Activated CD4-positive, alpha-beta T cell treated with anti-CD3 and anti-CD28 coated beads, Interleukin-2, amount 50 U/mL, for 1 hour (primary cell): ENCODE data around the gene MTHFD1.
A peak's percentile ranks its signal among the peaks of the same experiment; 100 is the strongest.
"Not testable (repeated sequence)": the region's sequence is repeated elsewhere in the genome, so short reads cannot be mapped to it uniquely, and the experiment has no call there.

Source experiments
- DNase-seq: peaks from one replicate; pipeline ENCODE4 v3.0.0-alpha.2; 2020

Gene MTHFD1

DNA sequence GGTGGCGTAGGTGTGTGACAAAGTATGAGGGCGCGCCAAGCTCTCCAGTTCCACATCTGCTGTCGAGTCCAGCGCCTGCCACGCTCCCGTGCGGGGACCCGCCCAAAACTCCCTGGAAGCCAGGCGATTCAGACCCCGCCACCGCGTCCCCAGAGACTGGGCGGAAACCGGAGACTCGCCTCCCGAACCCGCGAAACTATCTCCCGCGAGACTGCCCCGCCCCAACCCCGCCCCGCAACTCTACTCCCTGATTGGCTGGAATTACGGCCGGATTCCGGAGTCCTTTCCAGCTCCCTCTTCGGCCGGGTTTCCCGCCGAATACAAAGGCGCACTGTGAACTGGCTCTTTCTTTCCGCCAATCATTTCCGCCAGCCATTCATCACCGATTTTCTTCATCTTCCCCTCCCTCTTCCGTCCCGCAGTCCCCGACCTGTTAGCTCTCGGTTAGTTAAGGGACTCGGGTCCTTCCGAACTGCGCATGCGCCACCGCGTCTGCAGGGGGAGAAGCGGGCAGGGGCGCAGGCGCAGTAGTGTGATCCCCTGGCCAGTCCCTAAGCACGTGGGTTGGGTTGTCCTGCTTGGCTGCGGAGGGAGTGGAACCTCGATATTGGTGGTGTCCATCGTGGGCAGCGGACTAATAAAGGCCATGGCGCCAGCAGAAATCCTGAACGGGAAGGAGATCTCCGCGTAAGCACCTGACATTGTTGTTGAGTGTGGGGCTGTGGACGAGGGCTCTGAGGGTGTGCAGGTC is at the start of gene MTHFD1:
MTHFD1 (plus strand) TSS at position 572 of the 751 bp plus-strand sequence; CDS start at position 647, 75 bp downstream.
- DNase-seq = peak; percentile 96

GRCh38 chr14:64338616-64339316 is 49.4 kb upstream of the MTHFD1 start:
- peak; percentile 77 for DNase-seq

GRCh38 chr14:64340560-64341196 is 47.5 kb upstream of the MTHFD1 start:
- no peak for DNase-seq

GRCh38 chr14:64347748-64348147 is 40.4 kb upstream of the MTHFD1 start:
- no peak for DNase-seq

- no peak for DNase-seq
Observed at GRCh38 chr14:64349741-64350490, 38.2 kb upstream of the MTHFD1 start.

DNA sequence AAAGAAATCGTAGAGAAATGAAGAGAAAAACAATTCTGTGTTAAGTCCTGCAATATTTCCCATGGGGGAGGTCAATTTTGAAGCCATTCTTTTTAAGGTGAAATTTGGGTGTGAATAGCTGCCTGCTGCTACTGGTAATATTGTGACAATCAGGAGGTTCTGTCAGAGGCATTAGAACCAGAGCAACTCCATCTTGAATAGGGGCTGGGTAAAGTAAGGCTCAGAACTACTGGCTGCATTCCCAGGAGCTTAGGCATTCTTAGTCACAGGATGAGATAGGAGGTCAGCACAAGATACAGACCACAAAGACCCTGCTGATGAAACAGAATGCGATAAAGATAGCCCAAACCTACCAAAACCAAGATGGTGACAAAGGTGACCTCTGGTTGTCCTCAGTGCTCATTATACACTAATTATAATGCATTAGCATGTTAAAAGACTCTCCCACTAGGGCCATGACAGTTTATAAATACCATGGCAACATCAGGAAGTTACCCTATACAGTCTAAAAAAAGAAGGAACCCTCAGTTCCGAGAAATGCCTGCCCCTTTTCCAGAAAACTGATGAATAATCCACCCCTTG is 24.8 kb upstream of the MTHFD1 start:
- DNase-seq = no peak

GRCh38 chr14:64364907-64365306 is 23.2 kb upstream of the MTHFD1 start:
- no peak for DNase-seq

- DNase-seq = not testable (repeated sequence)
Observed at GRCh38 chr14:64365358-64365889, 22.7 kb upstream of the MTHFD1 start.

- DNase-seq = no peak
Observed at GRCh38 chr14:64369201-64369600, 19.0 kb upstream of the MTHFD1 start.

GRCh38 chr14:64387232-64387781 is 846 bp upstream of the MTHFD1 start:
- DNase-seq = no peak

GRCh38 chr14:64388533-64389285 is 556 bp downstream of the MTHFD1 start:
- peak; percentile 24 for DNase-seq

DNA sequence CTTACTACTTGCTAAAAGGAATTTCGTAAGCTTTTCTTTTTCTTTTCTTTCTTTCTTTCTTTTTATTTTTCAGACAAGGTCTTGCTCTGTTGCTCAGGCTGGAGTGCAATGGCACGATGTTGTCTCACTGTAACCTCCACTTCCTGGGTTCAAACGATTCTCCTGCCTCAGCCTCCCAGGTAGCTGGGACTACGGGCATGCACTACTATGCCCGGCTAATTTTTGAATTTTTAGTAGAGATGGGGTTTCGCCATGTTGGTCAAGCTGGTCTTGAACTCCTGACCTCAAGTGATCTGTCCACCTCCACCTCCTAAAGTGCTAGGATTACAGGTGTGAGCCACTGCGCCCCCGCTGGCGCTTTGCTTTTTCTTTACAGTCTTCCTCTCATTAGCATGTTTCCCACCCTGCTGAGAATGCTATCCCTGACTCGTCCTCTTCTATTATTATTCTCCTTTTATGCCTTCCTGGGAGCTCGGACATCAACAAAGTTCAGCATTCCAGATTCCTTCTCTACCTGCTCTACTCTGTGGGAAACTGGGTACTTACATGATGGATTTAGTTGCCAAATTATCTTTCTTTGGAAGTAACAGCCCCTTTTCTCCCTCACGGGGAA is 3.1 kb downstream of the MTHFD1 start:
- no peak for DNase-seq

GRCh38 chr14:64391986-64392385 is 3.8 kb downstream of the MTHFD1 start:
- DNase-seq = no peak

- not testable (repeated sequence) for DNase-seq
Observed at GRCh38 chr14:64393189-64393726, 5.1 kb downstream of the MTHFD1 start.

DNA sequence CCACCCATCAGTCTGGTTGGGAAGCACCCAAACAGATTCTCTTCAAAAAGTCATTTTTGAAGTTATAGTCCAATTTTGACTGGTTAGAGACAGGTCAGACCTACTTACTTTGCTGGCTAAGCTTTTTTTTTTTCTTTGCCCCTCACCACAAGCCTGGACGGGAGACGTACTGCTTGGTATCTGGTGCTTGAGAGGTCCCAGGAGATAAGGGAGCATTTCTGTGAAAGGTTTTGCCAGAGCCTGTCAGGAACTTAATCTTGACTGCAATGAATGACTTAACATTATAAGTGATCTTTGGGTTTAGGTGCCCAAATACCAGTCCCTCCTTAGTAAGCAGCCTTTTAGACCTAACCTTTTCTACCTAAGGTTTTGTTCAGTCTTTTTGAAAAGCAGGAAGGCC is 6.3 kb downstream of the MTHFD1 start:
- DNase-seq = no peak

GRCh38 chr14:64394977-64395633 is 7.0 kb downstream of the MTHFD1 start:
- no peak for DNase-seq

GRCh38 chr14:64400829-64401459 is 12.8 kb downstream of the MTHFD1 start:
- no peak for DNase-seq

- DNase-seq = no peak
Observed at GRCh38 chr14:64401949-64402348, 13.8 kb downstream of the MTHFD1 start.

DNA sequence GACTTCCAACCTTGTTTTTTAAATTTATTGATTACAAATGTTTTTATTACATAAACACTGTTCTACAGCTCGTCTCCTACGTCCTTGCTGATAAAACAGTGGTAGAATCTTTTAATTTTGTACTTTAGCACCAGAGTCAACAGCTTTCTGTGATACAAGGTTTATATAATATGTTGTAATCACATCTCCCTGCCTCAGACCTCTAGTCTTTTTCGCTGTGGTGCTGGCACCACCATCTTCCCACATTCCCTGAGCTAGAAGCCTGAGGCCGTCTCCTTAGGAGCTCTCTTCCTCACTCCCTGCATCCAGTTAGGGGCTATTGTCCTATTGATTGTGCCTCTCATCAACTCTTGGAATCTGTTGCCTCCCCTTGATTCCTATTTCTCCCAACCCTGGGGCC is 17.1 kb downstream of the MTHFD1 start:
- DNase-seq = no peak

- DNase-seq = no peak
Observed at GRCh38 chr14:64407329-64407728, 19.2 kb downstream of the MTHFD1 start.
